Thoracic aorta (tissue), 2 donors: ENCODE measurements around the gene PREX1. TPM values are rescaled to one million over a fixed set of nuclear protein-coding genes. Genes with fewer than 3 reads are reported as not detected.

ENCODE experiments used
- ATAC-seq: fragments of 150-250 bp; one replicate; pipeline ENCODE4 v1.8.0; 2017; ENCODE audit warnings: low read depth; ENCODE audit not compliant: insufficient number of reproducible peaks, low FRiP score
- DNase-seq: peaks from one replicate; pipeline ENCODE4 v3.0.0-alpha.2; 2020; ENCODE audit warnings: low spot score
- H3K27ac ChIP-seq, 2 donors: fragments of 200-600 bp; sonication (generic); 1 replicate in 1 of 2; 2 replicates in 1 of 2; pipeline ENCODE4 v1.5.1; 2016; ENCODE audit warnings: mild to moderate bottlenecking in 2 of 2, moderate library complexity in 2 of 2
- H3K27me3 ChIP-seq: fragments of 200-600 bp; sonication (generic); replicated peaks from 2 replicates; pipeline ENCODE4 v1.6.0; 2016; ENCODE audit warnings: mild to moderate bottlenecking; ENCODE audit not compliant: insufficient read depth
- H3K36me3 ChIP-seq: fragments of 200-600 bp; sonication (generic); one replicate; pipeline ENCODE4 v1.5.1; 2016
- H3K4me1 ChIP-seq, 2 donors: fragments of 200-600 bp; sonication (generic); 1 replicate in 1 of 2; 2 replicates in 1 of 2; pipeline versions ENCODE4 v1.5.1 to v1.6.0; 2016; ENCODE audit warnings: low read depth in 2 of 2, mild to moderate bottlenecking in 1 of 2; ENCODE audit not compliant: control insufficient read depth in 1 of 2
- H3K4me3 ChIP-seq: fragments of 200-600 bp; sonication (generic); 2 replicates; pipeline ENCODE4 v1.5.1; 2016; ENCODE audit warnings: mild to moderate bottlenecking
- H3K9me3 ChIP-seq: fragments of 200-600 bp; sonication (generic); 2 replicates; pipeline ENCODE4 v1.5.1; 2016
- CTCF ChIP-seq: fragments of 200-600 bp; sonication (generic); IDR thresholded peaks from one replicate; pipeline ENCODE4 v1.5.1; 2019; ENCODE audit warnings: antibody characterized with exemption
- total RNA-seq, 2 donors: library from RNA; depleted of rRNA; stranded (reverse); fragments of >200 nt; gene quantifications; one replicate each; pipeline versions ENCODE4 v1.1.0 to v1.2.3, GENCODE V29; 2016

PREX1 gene
- total RNA-seq, 2 donors from 2014 or later = 94.6 to 101 TPM

DNA sequence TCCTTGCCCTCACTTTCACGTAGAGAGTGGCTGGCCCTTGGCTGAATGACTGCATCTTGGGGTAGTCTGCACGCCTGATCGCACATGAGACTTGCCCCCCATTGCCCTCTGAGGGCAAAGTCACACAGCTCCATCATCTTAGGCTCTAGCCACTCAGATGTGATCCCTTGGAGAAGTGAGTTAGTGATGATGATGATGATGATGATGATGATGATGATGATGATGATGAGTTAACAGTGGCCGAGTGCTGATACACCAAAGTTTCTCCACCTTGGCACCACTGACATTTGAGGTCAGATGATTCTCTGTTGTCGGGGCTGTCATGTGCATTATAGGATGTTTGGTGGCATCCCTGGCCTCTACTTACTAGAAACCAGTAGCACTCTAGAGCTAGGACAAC lies 84.0 kb downstream of the PREX1 start:
- Histone ChIP-seq H3K4me1 (peaks cover 3 to 12% of the 10 kb centered on the region in 2 donors), H3K27me3 (no peaks in the 10 kb centered on the region), H3K4me3 (no peak overlapping the region), H3K36me3 (peaks cover 23% of the 10 kb centered on the region), H3K27ac (no peak overlapping the region), H3K9me3 (no peaks in the 10 kb centered on the region)
- ATAC-seq (no peak), DNase-seq (no peak)
- no peak for TF ChIP-seq CTCF

DNA sequence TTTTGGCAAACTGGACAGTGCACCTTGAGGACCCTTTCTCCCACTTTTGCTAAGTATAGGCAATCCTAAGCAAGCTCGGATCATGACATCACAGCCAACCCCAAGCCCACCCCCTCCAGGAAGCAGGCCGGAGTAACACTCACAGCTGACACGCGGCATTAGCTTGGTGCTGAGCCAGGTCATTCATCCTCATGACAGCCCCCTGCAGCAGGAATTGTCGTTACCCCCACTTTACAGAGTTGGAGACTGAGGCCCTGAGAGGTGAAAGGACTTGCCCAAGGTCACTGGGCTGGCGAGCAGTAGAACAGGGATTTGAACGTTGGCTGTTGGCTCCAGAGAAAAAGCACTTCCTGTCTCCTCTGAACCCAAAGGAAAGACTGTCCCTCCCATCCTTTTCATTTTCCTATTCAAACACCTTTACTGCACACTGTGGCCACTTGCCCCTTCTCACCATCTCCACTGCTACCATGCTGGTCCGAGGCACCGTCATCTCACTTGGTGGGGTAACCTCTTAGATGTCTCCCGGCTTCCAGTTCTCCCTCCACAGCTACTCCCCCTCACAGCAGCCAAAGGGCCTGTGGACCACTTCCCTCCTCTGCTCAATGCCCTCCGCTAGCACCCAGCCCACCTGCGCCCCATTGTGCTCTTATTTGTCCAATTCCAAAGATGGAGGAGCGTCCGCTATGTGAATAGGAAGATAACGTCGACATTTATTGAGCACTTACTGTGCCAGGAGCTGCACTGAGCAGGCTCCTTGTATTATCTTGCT lies 84.7 kb downstream of the PREX1 start:
- ATAC-seq = no peak
- no peaks in the 10 kb centered on the region for H3K27me3 ChIP-seq
- H3K27ac ChIP-seq = no peak overlapping the region
- H3K9me3 ChIP-seq = no peaks in the 10 kb centered on the region
- peaks cover 23% of the 10 kb centered on the region for H3K36me3 ChIP-seq
- DNase-seq = no peak
- no peak overlapping the region for H3K4me3 ChIP-seq
- H3K4me1 ChIP-seq = peaks cover 10 to 19% of the 10 kb centered on the region in 2 donors
- TF ChIP-seq CTCF = no peak

DNA sequence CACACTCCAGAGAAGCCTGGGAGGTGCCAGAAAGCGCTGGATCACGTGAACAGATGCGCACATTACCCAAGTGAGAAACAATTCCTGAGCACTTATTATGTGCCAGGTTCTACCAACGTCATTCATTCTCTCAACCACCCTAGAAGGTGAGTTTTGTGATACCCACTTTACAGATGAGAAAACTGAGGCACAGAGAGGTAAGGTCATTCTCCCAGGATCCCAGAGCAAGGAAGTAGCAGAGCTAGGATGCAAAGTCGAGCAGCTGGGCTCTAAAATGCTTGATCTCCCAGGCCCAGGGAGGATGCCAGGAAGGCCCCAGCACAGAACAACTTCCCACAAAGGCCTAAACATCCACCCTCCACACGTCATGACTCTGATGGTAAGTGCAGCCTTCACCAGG lies 85.6 kb downstream of the PREX1 start:
- H3K27ac ChIP-seq = no peak overlapping the region
- peaks cover 12 to 28% of the 10 kb centered on the region in 2 donors for H3K4me1 ChIP-seq
- no peak for DNase-seq
- no peak for ATAC-seq
- no peaks in the 10 kb centered on the region for H3K27me3 ChIP-seq
- no peak for TF ChIP-seq CTCF
- H3K4me3 ChIP-seq = no peak overlapping the region
- no peaks in the 10 kb centered on the region for H3K9me3 ChIP-seq
- H3K36me3 ChIP-seq = peaks cover 23% of the 10 kb centered on the region

DNA sequence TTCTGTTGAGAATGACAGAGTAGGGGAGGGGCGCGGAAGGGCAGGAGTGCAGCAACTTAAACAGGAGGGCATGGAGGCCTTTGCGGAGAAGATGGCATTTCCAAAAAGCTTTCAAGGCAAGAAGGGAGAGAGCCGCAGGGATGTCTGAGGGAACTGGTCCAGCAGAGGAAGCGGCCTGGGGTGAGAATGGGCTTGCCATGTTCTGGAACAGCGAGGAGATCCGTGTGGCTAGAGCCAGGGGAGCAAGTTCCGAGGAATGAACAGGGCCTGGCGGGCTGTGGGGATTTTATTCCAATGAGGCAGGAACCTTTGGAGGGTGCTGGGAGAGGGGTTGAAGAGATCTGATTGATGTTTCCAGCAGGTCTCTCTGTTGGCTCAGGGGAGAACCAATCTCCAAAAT lies 86.1 kb downstream of the PREX1 start:
- H3K4me1 ChIP-seq = peaks cover 12 to 28% of the 10 kb centered on the region in 2 donors
- peaks cover 23% of the 10 kb centered on the region for H3K36me3 ChIP-seq
- TF ChIP-seq CTCF = no peak
- H3K9me3 ChIP-seq = no peaks in the 10 kb centered on the region
- no peak for DNase-seq
- no peaks in the 10 kb centered on the region for H3K27me3 ChIP-seq
- no peak for ATAC-seq
- no peak overlapping the region for H3K4me3 ChIP-seq
- no peak overlapping the region for H3K27ac ChIP-seq

DNA sequence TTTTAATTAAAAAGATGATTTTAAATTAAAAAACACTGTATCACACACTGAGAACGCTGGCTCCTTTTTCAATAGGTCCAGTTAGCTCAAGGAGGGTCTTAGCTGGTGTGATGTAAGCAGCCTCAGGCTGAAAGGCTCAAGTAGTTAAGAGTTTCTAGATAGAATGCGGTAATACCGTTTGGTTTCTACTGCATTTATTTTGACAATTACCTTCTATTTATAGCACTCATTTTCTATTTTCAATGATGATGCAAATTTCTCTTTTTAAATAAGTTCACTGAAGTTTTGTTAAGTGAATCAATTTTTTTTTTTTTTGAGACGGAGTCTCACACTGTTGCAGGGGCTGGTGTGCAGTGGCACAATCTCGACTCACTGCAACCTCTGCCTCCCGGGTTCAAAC lies 87.1 kb downstream of the PREX1 start:
- Histone ChIP-seq H3K36me3 (peaks cover 23% of the 10 kb centered on the region), H3K27me3 (no peaks in the 10 kb centered on the region), H3K27ac (no peak overlapping the region), H3K4me1 (peaks cover 12 to 28% of the 10 kb centered on the region in 2 donors), H3K4me3 (no peak overlapping the region), H3K9me3 (no peaks in the 10 kb centered on the region)
- ATAC-seq = no peak
- TF ChIP-seq CTCF = no peak
- DNase-seq = no peak
